GM19397 (cell line): ENCODE measurements around the gene RASSF5.

Source experiments
- ATAC-seq: cut with Tn5 transposase; IDR thresholded peaks from one replicate; pipeline ENCODE4 v1.9.1; 2021; ENCODE audit warnings: mild to moderate bottlenecking, moderate library complexity; ENCODE audit not compliant: unreplicated experiment

RASSF5 gene

GRCh38 chr1:206513312-206514111, 6.2 kb downstream of the RASSF5 start:
- ATAC-seq, result no peak

- ATAC-seq, result no peak
Measured at GRCh38 chr1:206514813-206515387, 7.6 kb downstream of the RASSF5 start.

GRCh38 chr1:206516728-206516990, 9.3 kb downstream of the RASSF5 start:
- ATAC-seq, result no peak

- no peak for ATAC-seq
Measured at GRCh38 chr1:206517784-206518183, 10.5 kb downstream of the RASSF5 start.

GRCh38 chr1:206518206-206518605, 10.9 kb downstream of the RASSF5 start:
- ATAC-seq, result no peak

- no peak for ATAC-seq
Measured at GRCh38 chr1:206518743-206519142, 11.4 kb downstream of the RASSF5 start.

- ATAC-seq, result no peak
Measured at GRCh38 chr1:206521127-206521526, 13.8 kb downstream of the RASSF5 start.

- no peak for ATAC-seq
Measured at GRCh38 chr1:206521694-206522402, 14.5 kb downstream of the RASSF5 start.

GRCh38 chr1:206524739-206525364, 17.5 kb downstream of the RASSF5 start:
- no peak for ATAC-seq

GRCh38 chr1:206526064-206526911, 19.0 kb downstream of the RASSF5 start:
- no peak for ATAC-seq

GRCh38 chr1:206529425-206529824, 22.1 kb downstream of the RASSF5 start:
- no peak for ATAC-seq

- ATAC-seq, result no peak
Measured at GRCh38 chr1:206532368-206532767, 25.0 kb downstream of the RASSF5 start.

GRCh38 chr1:206534552-206534951, 27.2 kb downstream of the RASSF5 start:
- ATAC-seq, result no peak

- ATAC-seq, result no peak
Measured at GRCh38 chr1:206535853-206536188, 28.5 kb downstream of the RASSF5 start.

GRCh38 chr1:206537141-206537540, 29.8 kb downstream of the RASSF5 start:
- ATAC-seq, result no peak

GRCh38 chr1:206538086-206538770, 30.9 kb downstream of the RASSF5 start:
- ATAC-seq, result no peak

GRCh38 chr1:206538901-206539640, 31.7 kb downstream of the RASSF5 start:
- ATAC-seq, result no peak

GRCh38 chr1:206540044-206540780, 32.9 kb downstream of the RASSF5 start:
- ATAC-seq, result no peak

- no peak for ATAC-seq
Measured at GRCh38 chr1:206541236-206541833, 34.0 kb downstream of the RASSF5 start.
